Mucosa of rectum (tissue), 2 donors: ENCODE data around the gene ANKRD7.

ENCODE experiments used
- H3K27ac ChIP-seq, 2 donors: one replicate each; pipeline ENCODE4 v1.7.0; 2013; ENCODE audit warnings: inconsistent platforms in 2 of 2, low read depth in 2 of 2, low read length in 2 of 2
- H3K27me3 ChIP-seq, 2 donors: one replicate each; pipeline ENCODE4 v1.7.0; 2013; ENCODE audit warnings: low read length in 2 of 2; ENCODE audit not compliant: control insufficient read depth in 2 of 2, insufficient read depth in 2 of 2
- H3K36me3 ChIP-seq, 2 donors: one replicate each; pipeline ENCODE4 v1.7.0; 2013; ENCODE audit warnings: low read length in 2 of 2; ENCODE audit not compliant: control insufficient read depth in 2 of 2, insufficient read depth in 2 of 2
- H3K4me1 ChIP-seq, 2 donors: one replicate each; pipeline ENCODE4 v1.7.0; 2013; ENCODE audit warnings: low read length in 2 of 2, mild to moderate bottlenecking in 1 of 2; ENCODE audit not compliant: control insufficient read depth in 2 of 2, insufficient read depth in 2 of 2
- H3K4me3 ChIP-seq, 2 donors: one replicate each; pipeline ENCODE4 v1.7.0; 2013; ENCODE audit warnings: low read length in 2 of 2
- H3K9ac ChIP-seq, 2 donors: one replicate each; pipeline ENCODE4 v1.7.0; 2013; ENCODE audit warnings: low read length in 2 of 2, low read depth in 1 of 2, mild to moderate bottlenecking in 1 of 2
- H3K9me3 ChIP-seq, 2 donors: one replicate each; pipeline ENCODE4 v1.7.0; 2013; ENCODE audit warnings: low read length in 2 of 2; ENCODE audit not compliant: control insufficient read depth in 2 of 2
- donor health status: healthy.
- donor health status: Normal muscosa, but diverticular disease.

ANKRD7 gene

GRCh38 chr7:118280319-118281012 is 56.0 kb downstream of the ANKRD7 start:
- H3K9ac ChIP-seq: no peak overlapping the region
- H3K27ac ChIP-seq: peak overlapping the region; percentile 12 to 64
- no peaks in the 10 kb centered on the region for H3K27me3 ChIP-seq
- peak overlapping the region in 1 of 2 donors; percentile 44 for H3K4me3 ChIP-seq
- no peaks in the 10 kb centered on the region for H3K36me3 ChIP-seq
- peaks cover 0 to 6% of the 10 kb centered on the region in 2 donors for H3K4me1 ChIP-seq
- no peaks in the 10 kb centered on the region for H3K9me3 ChIP-seq

- H3K27me3 ChIP-seq: no peaks in the 10 kb centered on the region
- no peak overlapping the region for H3K9ac ChIP-seq
- peak overlapping the region; percentile 12 to 64 for H3K27ac ChIP-seq
- no peaks in the 10 kb centered on the region for H3K9me3 ChIP-seq
- H3K4me3 ChIP-seq: peak overlapping the region in 1 of 2 donors; percentile 44
- H3K4me1 ChIP-seq: peaks cover 0 to 6% of the 10 kb centered on the region in 2 donors
- no peaks in the 10 kb centered on the region for H3K36me3 ChIP-seq
Observed at GRCh38 chr7:118281196-118281595, 56.7 kb downstream of the ANKRD7 start.

- H3K36me3 ChIP-seq: no peaks in the 10 kb centered on the region
- no peaks in the 10 kb centered on the region for H3K9me3 ChIP-seq
Observed at GRCh38 chr7:118285358-118285757, 60.9 kb downstream of the ANKRD7 start.

GRCh38 chr7:118286131-118286530 is 61.6 kb downstream of the ANKRD7 start:
- Histone ChIP-seq H3K9me3 (peaks cover 0 to 4% of the 10 kb centered on the region in 2 donors), H3K27ac (no peak overlapping the region), H3K36me3 (no peaks in the 10 kb centered on the region), H3K27me3 (no peaks in the 10 kb centered on the region), H3K4me3 (no peak overlapping the region), H3K4me1 (peaks cover 0 to 3% of the 10 kb centered on the region in 2 donors), H3K9ac (no peak overlapping the region)

More at GRCh38 chr7:118285358-118285757, 60.9 kb downstream of the ANKRD7 start:
- Histone ChIP-seq H3K4me3 (no peak overlapping the region), H3K4me1 (peaks cover 0 to 6% of the 10 kb centered on the region in 2 donors), H3K27ac (no peak overlapping the region), H3K27me3 (no peaks in the 10 kb centered on the region), H3K9ac (no peak overlapping the region)

GRCh38 chr7:118288098-118288497 is 63.6 kb downstream of the ANKRD7 start:
- no peaks in the 10 kb centered on the region for H3K36me3 ChIP-seq
- no peak overlapping the region for H3K9ac ChIP-seq
- peaks cover 0 to 4% of the 10 kb centered on the region in 2 donors for H3K9me3 ChIP-seq
- H3K27ac ChIP-seq: no peak overlapping the region
- H3K27me3 ChIP-seq: no peaks in the 10 kb centered on the region
- H3K4me1 ChIP-seq: no peaks in the 10 kb centered on the region
- no peak overlapping the region for H3K4me3 ChIP-seq

GRCh38 chr7:118289476-118289875 is 65.0 kb downstream of the ANKRD7 start:
- Histone ChIP-seq H3K36me3 (no peaks in the 10 kb centered on the region), H3K27ac (no peak overlapping the region), H3K4me3 (no peak overlapping the region), H3K27me3 (no peaks in the 10 kb centered on the region), H3K9ac (no peak overlapping the region), H3K9me3 (peaks cover 0 to 4% of the 10 kb centered on the region in 2 donors), H3K4me1 (no peaks in the 10 kb centered on the region)
